NCI-H2029 (cell line): Measurements from ENCODE around the gene ZMIZ2.

Experiments
- DNase-seq: peaks from one replicate; lab custom pipeline; 2025; lab: John Stamatoyannopoulos, UW

The ZMIZ2 gene

DNA sequence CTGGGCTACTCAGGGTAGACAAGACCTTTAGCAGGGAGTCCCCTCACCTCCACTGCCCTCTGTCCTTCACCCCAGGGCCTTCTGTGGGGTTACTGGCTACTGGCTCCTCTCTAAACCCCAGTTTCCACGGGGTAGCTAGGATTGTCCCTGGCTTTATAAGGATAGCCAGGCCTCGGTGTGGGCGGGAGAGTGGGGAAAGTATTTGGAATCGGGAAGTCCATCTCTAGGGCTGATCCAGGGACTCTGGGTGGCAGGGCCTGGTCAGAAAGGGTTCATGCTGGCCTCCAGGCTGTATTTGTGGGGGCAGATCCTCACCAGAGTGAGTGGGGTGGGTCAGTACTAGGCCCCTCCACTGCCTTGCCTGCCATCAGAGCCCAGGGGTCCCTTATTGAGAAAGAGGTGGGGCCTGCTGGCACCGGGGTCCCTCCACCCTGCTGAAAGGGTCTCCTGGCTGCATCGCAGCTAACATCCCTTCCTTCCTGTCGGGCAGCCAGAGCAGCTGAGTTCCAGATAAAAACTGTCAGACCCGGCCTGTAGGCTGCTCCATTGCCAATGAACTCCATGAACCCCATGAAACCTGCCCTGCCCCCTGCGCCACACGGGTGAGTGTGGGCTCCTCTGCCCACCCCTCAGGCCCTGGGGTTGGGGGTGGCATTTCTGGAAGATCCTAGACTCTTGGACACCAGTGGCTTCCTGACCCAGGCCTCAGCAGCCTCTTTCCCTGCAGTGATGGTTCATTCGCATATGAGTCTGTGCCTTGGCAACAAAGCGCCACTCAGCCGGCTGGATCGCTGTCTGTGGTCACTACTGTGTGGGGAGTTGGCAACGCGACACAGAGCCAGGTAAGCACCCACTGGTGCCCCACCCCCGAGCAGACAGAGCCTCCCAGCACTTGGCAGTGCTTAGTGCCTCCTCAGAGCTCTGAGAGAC lies 7.3 kb downstream of the ZMIZ2 start:
- peak; percentile 71 for DNase-seq

- no peak for DNase-seq
These were observed 8.3 kb downstream of the ZMIZ2 start for GRCh38 chr7:44756904-44757303.

- DNase-seq: peak; percentile 65
These were observed 8.7 kb downstream of the ZMIZ2 start for GRCh38 chr7:44757311-44757710.

DNA sequence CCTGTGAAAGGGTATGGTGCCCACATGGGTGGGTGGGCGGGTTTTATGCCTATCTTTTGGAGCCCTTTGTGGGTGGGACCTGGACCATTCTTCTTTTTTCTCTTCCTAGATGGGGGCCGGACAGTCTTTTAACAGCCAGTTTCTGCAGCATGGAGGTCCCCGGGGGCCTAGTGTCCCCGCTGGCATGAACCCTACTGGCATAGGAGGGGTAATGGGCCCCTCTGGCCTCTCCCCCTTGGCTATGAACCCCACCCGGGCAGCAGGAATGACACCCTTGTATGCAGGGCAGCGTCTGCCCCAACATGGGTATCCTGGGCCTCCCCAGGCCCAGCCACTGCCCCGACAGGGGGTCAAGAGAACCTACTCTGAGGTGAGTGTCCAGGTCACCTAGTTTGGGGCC lies 9.1 kb downstream of the ZMIZ2 start:
- DNase-seq: no peak

DNA sequence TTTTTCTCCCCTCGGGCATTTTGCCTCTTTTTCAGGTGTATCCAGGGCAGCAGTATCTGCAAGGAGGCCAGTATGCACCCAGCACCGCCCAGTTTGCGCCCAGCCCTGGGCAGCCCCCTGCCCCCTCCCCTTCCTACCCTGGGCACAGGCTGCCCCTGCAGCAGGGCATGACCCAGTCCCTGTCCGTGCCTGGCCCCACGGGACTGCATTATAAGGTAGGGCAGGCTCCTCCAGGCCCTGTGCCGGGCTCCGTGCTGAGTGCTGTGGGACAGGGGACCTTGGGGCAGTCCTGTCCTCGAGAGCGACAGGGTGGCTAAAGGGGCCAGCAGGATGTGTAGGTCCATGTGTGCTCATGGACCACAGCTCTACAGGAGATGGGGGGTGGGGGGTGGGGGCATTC lies 10.6 kb downstream of the ZMIZ2 start:
- DNase-seq: no peak

GRCh38 chr7:44760034-44760580 lies 11.5 kb downstream of the ZMIZ2 start:
- DNase-seq: no peak

DNA sequence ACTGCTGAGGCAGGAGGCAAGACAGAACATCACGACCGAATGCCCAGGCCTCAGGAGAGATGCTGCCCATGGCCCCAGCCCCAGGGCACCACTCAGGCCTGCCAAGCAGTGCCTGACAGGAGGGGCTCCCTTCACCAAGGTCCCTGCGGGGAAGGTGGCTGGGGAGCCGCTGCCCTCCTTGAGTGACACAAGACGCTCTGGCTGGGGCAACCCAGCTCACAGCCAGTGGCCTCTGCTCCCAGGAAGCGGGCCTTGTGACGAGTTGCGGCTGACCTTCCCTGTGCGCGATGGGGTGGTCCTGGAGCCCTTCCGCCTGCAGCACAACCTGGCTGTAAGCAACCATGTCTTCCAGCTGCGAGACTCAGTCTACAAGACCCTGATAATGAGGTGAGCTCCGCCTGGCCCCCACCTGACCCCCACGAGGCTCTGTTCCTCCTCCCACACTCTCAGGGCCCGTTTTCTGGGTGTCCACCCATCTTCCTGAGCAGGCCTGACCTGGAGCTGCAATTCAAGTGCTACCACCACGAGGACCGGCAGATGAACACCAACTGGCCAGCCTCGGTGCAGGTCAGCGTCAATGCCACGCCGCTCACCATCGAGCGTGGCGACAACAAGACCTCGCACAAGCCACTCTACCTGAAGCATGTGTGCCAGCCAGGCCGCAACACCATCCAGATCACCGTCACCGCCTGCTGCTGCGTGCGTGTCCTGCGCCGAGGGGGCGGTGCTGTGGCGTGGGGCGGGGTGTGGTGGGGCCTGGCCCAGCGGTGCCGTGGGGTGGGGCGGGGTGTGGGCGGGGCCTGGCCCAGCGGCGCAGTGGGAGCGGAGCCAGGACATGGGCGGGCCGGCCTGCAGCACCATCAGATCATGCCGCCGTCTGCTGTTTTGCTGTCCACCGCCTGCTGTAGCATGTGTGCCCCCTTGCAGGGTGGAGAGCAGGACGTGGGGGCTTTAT lies 12.8 kb downstream of the ZMIZ2 start:
- no peak for DNase-seq

- no peak for DNase-seq
These were observed 13.7 kb downstream of the ZMIZ2 start for GRCh38 chr7:44762300-44762699.

DNA sequence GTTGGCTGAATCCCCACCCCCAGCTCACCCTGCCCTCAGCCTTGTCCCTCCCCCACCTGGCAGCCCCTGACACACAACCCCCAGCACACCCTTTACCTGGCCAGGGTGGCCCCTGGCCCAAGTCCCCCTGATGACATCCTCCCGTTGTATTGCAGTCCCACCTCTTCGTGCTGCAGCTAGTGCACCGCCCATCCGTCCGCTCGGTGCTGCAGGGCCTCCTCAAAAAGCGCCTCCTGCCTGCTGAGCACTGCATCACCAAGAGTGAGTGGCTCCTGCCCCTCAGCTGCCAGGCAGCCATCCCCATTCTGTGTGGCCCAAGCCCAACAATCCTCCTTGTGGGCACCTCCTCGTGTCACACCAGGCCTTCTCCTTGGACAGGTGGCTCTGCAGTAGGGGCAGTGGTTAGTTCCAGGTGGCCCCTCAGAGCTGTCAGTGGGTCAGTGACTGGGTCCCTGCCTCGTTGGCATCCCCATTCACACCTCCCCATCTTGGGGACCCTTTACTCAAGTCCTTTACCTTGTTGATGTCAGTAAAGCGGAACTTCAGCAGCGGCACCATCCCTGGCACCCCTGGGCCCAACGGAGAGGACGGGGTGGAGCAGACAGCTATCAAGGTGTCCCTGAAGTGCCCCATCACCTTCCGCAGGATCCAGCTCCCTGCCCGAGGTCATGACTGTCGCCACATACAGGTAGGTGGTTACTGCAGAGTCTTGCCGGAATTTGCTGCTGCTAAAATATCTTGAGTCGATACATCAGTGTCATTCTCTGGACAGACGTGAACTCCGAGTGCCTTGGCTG lies 14.3 kb downstream of the ZMIZ2 start:
- DNase-seq: no peak

- DNase-seq: no peak
These were observed 15.4 kb downstream of the ZMIZ2 start for GRCh38 chr7:44764081-44764480.

- no peak for DNase-seq
These were observed 16.3 kb downstream of the ZMIZ2 start for GRCh38 chr7:44764665-44765578.

GRCh38 chr7:44765579-44766415 lies 17.1 kb downstream of the ZMIZ2 start:
- no peak for DNase-seq

DNA sequence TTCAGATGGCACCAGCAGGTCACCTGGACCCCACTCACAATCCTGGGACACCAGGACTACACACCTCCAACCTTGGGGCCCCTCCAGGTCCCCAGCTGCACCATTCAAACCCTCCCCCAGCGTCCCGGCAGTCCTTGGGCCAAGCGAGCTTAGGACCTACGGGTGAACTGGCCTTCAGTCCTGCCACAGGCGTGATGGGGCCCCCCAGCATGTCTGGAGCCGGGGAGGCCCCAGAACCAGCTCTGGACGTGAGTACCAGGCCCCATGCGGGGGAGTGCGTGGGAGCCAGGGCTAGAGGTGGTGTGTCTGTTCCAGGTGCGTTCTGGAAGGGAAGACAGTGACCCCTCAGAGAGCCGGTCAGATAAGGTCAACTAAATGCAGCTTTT lies 17.8 kb downstream of the ZMIZ2 start:
- DNase-seq: no peak

GRCh38 chr7:44767134-44767911 lies 18.7 kb downstream of the ZMIZ2 start:
- DNase-seq: no peak

- peak; percentile 55 for DNase-seq
These were observed 19.4 kb downstream of the ZMIZ2 start for GRCh38 chr7:44767912-44768627.

DNA sequence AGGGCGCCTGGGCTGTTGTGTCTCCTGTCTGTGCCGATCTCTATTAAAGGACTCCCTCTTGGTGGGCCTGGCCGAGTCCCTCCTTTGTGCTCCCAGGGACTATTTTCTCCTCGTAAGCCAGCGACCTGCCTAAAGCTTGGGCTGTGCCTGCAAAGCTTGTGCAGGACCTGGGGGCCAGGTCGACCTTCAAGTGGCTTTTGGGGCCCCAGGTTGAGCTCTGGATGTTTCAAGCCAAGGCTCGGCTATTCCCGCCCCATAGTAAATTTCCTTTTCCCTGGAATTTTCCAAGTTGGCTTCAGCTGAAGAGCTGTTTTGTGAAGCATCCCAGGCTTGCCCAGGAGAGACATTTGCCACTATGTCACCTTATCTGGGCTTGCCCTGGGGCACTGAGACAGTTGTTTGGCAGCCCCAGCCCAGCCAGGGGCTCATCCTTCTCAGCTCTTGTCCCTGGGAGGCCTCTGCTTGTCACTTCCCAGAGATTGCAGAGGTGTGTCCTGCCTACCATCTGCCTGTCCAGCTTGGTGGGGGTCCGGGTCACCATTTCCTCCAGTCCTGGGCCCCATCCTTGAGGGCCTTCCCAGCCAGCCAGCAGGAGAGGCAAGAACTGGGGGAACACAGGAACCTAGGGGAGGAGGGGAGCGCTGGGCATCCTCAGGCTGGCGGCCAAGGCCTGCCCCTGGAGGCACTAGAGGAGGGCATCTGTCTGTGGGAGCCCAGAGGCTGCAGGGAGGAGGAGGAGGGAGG lies 20.2 kb downstream of the ZMIZ2 start:
- DNase-seq: no peak

DNA sequence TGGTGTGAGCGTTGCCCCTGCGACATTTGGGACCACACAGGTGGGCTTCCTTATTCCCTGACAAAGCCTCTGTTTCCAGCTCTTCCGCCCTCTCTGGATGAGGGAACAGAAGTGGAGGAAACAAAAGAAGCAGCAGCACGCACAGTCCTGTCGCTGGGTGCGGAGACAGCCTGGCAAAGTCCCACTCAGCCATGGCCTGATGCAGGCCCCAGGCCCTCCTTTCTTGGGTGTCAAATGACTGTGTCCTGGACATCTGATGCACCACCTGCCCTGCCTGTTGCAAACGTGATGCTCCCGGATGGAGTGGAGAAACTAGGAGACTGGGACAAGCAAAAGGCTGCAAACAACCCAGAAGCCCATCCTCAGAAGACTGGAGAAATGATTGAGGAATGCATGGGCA lies 20.7 kb downstream of the ZMIZ2 start:
- DNase-seq: peak; percentile 26
